Measurements from ENCODE around the gene DMP1.

DNA sequence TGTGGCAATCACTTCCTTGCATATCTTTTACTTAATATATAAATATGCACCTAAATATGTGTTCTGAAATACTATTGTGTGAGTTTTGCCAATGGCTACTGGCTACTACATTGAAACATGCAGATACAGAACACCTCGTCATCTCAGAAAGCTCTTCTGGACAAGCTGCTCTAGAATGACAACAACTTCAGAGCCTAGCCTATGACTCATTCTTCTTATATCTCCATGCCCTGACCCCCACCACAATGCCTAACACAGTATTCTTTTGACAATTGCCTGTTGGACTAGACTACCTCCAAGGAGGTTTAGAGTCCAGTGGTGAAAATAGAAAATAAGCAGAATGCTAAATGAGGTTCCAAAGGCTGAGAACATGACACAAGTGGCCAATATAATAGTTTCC lies 17.6 kb upstream of the DMP1 start:
- TF ChIP-seq POLR2AphosphoS5 (IDR thresholded peaks at IDR 0.05; ENCODE audit: low read depth, low read length) (no peak), TAF1 (IDR thresholded peaks at IDR 0.05; ENCODE audit: borderline replicate concordance, insufficient read depth, low read length) (no peak)
